H9 (cell line): ENCODE results near the gene MTTP. TPM values are rescaled to one million over a fixed set of nuclear protein-coding genes. Genes with fewer than 3 reads are reported as not detected.

Experiments
- DNase-seq: peaks from one replicate; pipeline ENCODE4 v3.0.0-alpha.2; 2017
- H2AFZ ChIP-seq: one replicate; pipeline ENCODE4 v1.6.1; 2013; ENCODE audit warnings: mild to moderate bottlenecking, low read length, control low read depth, moderate library complexity
- H2AK5ac ChIP-seq: 2 replicates; pipeline ENCODE4 v1.6.1; 2013; ENCODE audit warnings: low read length, control low read depth, mixed read lengths; ENCODE audit not compliant: insufficient read length
- H2BK120ac ChIP-seq: one replicate; pipeline ENCODE4 v1.6.1; 2013; ENCODE audit warnings: low read depth, mild to moderate bottlenecking, low read length, control low read depth, inconsistent platforms; ENCODE audit not compliant: poor library complexity, severe bottlenecking
- H2BK12ac ChIP-seq: 2 replicates; pipeline ENCODE4 v1.6.1; 2013; ENCODE audit warnings: low read length, control low read depth, mixed read lengths, low read depth; ENCODE audit not compliant: insufficient read length
- H2BK15ac ChIP-seq: 2 replicates; pipeline ENCODE4 v1.6.1; 2013; ENCODE audit warnings: low read depth, low read length, control low read depth
- H2BK20ac ChIP-seq: one replicate; pipeline ENCODE4 v1.6.1; 2013; ENCODE audit warnings: low read depth, mild to moderate bottlenecking, low read length, control low read depth, inconsistent platforms; ENCODE audit not compliant: poor library complexity, severe bottlenecking
- H2BK5ac ChIP-seq: 2 replicates; pipeline ENCODE4 v1.6.1; 2013; ENCODE audit warnings: low read length, control low read depth, mixed read lengths; ENCODE audit not compliant: insufficient read length
- H3K14ac ChIP-seq: 2 replicates; pipeline ENCODE4 v1.6.1; 2013; ENCODE audit warnings: low read length, control low read depth; ENCODE audit not compliant: insufficient read depth
- H3K18ac ChIP-seq: 2 replicates; pipeline ENCODE4 v1.6.1; 2013; ENCODE audit warnings: low read depth, mild to moderate bottlenecking, mixed read lengths, low read length, control low read depth; ENCODE audit not compliant: insufficient read length
- H3K23ac ChIP-seq: 2 replicates; pipeline ENCODE4 v1.6.1; 2013; ENCODE audit warnings: low read length, control low read depth, mixed read lengths, low read depth; ENCODE audit not compliant: insufficient read length
- H3K23me2 ChIP-seq: 2 replicates; pipeline ENCODE4 v1.6.1; 2013; ENCODE audit warnings: low read depth, mild to moderate bottlenecking, mixed read lengths, low read length, control low read depth; ENCODE audit not compliant: insufficient read length, poor library complexity, severe bottlenecking
- H3K27ac ChIP-seq: 2 replicates; pipeline ENCODE4 v1.5.1; 2013; ENCODE audit warnings: low read length, control low read depth, mixed read lengths, low read depth; ENCODE audit not compliant: insufficient read length
- H3K27me3 ChIP-seq: 2 replicates; pipeline ENCODE4 v1.6.1; 2013; ENCODE audit warnings: low read length, control low read depth, inconsistent platforms; ENCODE audit not compliant: insufficient read depth
- H3K4ac ChIP-seq: 2 replicates; pipeline ENCODE4 v1.6.1; 2013; ENCODE audit warnings: low read depth, mild to moderate bottlenecking, control low read depth, inconsistent platforms, low read length, moderate library complexity
- H3K4me1 ChIP-seq: 2 replicates; pipeline ENCODE4 v1.6.1; 2013; ENCODE audit warnings: low read length, control low read depth, inconsistent platforms; ENCODE audit not compliant: insufficient read depth
- H3K4me2 ChIP-seq: 2 replicates; pipeline ENCODE4 v1.6.1; 2013; ENCODE audit warnings: low read length, control low read depth, mixed read lengths; ENCODE audit not compliant: insufficient read length, insufficient read depth
- H3K56ac ChIP-seq: 2 replicates; pipeline ENCODE4 v1.6.1; 2013; ENCODE audit warnings: low read depth, mild to moderate bottlenecking, mixed read lengths, low read length, control low read depth; ENCODE audit not compliant: insufficient read length
- H3K79me1 ChIP-seq: 2 replicates; pipeline ENCODE4 v1.6.1; 2013; ENCODE audit warnings: low read depth, mild to moderate bottlenecking, moderate library complexity, low read length, control low read depth, inconsistent platforms; ENCODE audit not compliant: insufficient read depth, poor library complexity, severe bottlenecking
- H3K79me2 ChIP-seq: 2 replicates; pipeline ENCODE4 v1.6.1; 2013; ENCODE audit warnings: low read length, control low read depth, inconsistent platforms; ENCODE audit not compliant: insufficient read depth
- H3K9ac ChIP-seq: 2 replicates; pipeline ENCODE4 v1.6.1; 2013; ENCODE audit warnings: low read length, control low read depth, mixed read lengths; ENCODE audit not compliant: insufficient read length; ENCODE audit errors: extremely low read depth
- H3K9me3 ChIP-seq: one replicate; pipeline ENCODE4 v1.6.1; 2013; ENCODE audit warnings: low read depth, low read length, inconsistent platforms; ENCODE audit not compliant: control insufficient read depth
- H3T11ph ChIP-seq: one replicate; pipeline ENCODE4 v1.6.1; 2013; ENCODE audit warnings: mild to moderate bottlenecking, low read length, control low read depth, inconsistent platforms
- H4K20me1 ChIP-seq: one replicate; pipeline ENCODE4 v1.6.1; 2013; ENCODE audit not compliant: control insufficient read depth, insufficient read length, insufficient read depth
- H4K5ac ChIP-seq: 2 replicates; pipeline ENCODE4 v1.6.1; 2013; ENCODE audit warnings: low read depth, mild to moderate bottlenecking, mixed read lengths, low read length, control low read depth; ENCODE audit not compliant: insufficient read length
- H4K8ac ChIP-seq: replicated peaks from 2 replicates; pipeline ENCODE4 v1.6.1; 2013; ENCODE audit warnings: low read length, control low read depth, mixed read lengths, low read depth; ENCODE audit not compliant: insufficient read length
- H4K91ac ChIP-seq: 2 replicates; pipeline ENCODE4 v1.6.1; 2013; ENCODE audit warnings: low read depth, mild to moderate bottlenecking, moderate library complexity, mixed read lengths, low read length, control low read depth; ENCODE audit not compliant: insufficient read length
- H3K27ac Mint-ChIP-seq, 3 experiments: 2 replicates in 2 of 3; 3 replicates in 1 of 3; pipeline ENCODE4 v1.8.0; 2020 to 2021; ENCODE audit warnings: mixed read lengths in 3 of 3, mild to moderate bottlenecking in 1 of 3, moderate library complexity in 1 of 3
- H3K27me3 Mint-ChIP-seq: 2 replicates; pipeline ENCODE4 v1.8.0; 2021; ENCODE audit warnings: low read depth, mild to moderate bottlenecking, moderate library complexity, mixed read lengths
- H3K36me3 Mint-ChIP-seq, 3 experiments: 2 replicates in 2 of 3; 3 replicates in 1 of 3; pipeline ENCODE4 v1.8.0; 2020 to 2021; ENCODE audit warnings: low read depth in 3 of 3, mixed read lengths in 3 of 3; ENCODE audit not compliant: insufficient read depth in 1 of 3
- H3K4me1 Mint-ChIP-seq, 2 experiments: 2 replicates each; pipeline ENCODE4 v1.8.0; 2020; ENCODE audit warnings: mixed read lengths in 2 of 2
- H3K4me3 Mint-ChIP-seq, 2 experiments: 2 replicates in 1 of 2; 3 replicates in 1 of 2; pipeline ENCODE4 v1.8.0; 2020 to 2021; ENCODE audit warnings: mild to moderate bottlenecking in 2 of 2, mixed read lengths in 2 of 2, moderate library complexity in 1 of 2
- H3K9me3 Mint-ChIP-seq, 2 experiments: 2 replicates in 1 of 2; 3 replicates in 1 of 2; pipeline ENCODE4 v1.8.0; 2020; ENCODE audit warnings: mild to moderate bottlenecking in 2 of 2, mixed read lengths in 2 of 2, moderate library complexity in 1 of 2
- WGBS: extraction: QIAGEN DNeasy Blood & Tissue Kit; methylation state at CpG from one replicate; pipeline ENCODE4 v1.1.7; 2013; ENCODE audit warnings: missing lambda C conversion rate, low lambda C conversion rate, mixed read lengths; ENCODE audit not compliant: insufficient read length; ENCODE audit errors: extremely low coverage; 5-methylcytosine and 5-hydroxymethylcytosine counted together
- total RNA-seq: library from RNA; stranded (reverse); gene quantifications from 2 replicates; pipeline ENCODE4 v1.2.1, GENCODE V29; 2021
- TF ChIP-seq, protein P1 (sequence below): fragments of 200-600 bp; sonication (generic); conservative IDR thresholded peaks from 3 replicates; pipeline ENCODE4 v1.8.0; 2021; ENCODE audit warnings: antibody characterized with exemption, mild to moderate bottlenecking

Gene MTTP
- total RNA-seq, 1 experiment from 2014 or later, result 0.46 TPM

DNA sequence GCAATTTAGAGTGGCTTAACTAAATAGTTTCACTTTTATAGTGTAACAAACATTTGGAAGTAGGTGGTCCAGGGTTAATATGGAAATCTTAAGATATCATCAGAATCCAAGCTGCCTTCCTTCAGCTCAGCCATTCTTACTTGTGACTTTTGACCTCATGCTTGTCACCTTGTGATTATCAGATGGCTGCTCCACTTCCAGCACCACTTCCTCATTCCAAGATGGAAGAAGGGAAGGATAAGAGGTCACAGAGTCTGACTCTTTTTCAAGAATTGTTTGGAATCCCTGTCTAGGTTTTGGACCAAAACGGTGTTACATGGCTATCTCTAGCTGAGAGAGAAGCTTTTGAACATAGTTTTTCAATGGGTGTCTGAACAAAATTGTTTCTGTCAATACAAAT lies 39.9 kb downstream of the MTTP start:
- no peak overlapping the region for H4K91ac ChIP-seq

More for the DNA sequence above, 39.9 kb downstream of the MTTP start:
- H3K27me3 ChIP-seq, result no peaks in the 10 kb centered on the region
- H2BK12ac ChIP-seq, result no peak overlapping the region
- no peak overlapping the region for H3T11ph ChIP-seq
- TF ChIP-seq, protein P1, sequence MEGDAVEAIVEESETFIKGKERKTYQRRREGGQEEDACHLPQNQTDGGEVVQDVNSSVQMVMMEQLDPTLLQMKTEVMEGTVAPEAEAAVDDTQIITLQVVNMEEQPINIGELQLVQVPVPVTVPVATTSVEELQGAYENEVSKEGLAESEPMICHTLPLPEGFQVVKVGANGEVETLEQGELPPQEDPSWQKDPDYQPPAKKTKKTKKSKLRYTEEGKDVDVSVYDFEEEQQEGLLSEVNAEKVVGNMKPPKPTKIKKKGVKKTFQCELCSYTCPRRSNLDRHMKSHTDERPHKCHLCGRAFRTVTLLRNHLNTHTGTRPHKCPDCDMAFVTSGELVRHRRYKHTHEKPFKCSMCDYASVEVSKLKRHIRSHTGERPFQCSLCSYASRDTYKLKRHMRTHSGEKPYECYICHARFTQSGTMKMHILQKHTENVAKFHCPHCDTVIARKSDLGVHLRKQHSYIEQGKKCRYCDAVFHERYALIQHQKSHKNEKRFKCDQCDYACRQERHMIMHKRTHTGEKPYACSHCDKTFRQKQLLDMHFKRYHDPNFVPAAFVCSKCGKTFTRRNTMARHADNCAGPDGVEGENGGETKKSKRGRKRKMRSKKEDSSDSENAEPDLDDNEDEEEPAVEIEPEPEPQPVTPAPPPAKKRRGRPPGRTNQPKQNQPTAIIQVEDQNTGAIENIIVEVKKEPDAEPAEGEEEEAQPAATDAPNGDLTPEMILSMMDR, result no peak
- Mint-ChIP-seq H3K27me3 (no peaks in the 10 kb centered on the region), H3K4me1 (peaks cover 0 to under 1% of the 10 kb centered on the region in 2 experiments; a peak in 1 of 4 replicates), H3K27ac (no peak overlapping the region), H3K4me3 (no peak overlapping the region), H3K36me3 (no peaks in the 10 kb centered on the region), H3K9me3 (no peaks in the 10 kb centered on the region)
- no peak overlapping the region for H2BK15ac ChIP-seq
- H3K56ac ChIP-seq, result no peak overlapping the region
- H3K18ac ChIP-seq, result no peak overlapping the region
- H3K4me1 ChIP-seq, result no peaks in the 10 kb centered on the region
- no peak overlapping the region for H2BK120ac ChIP-seq
- no peak overlapping the region for H3K4me2 ChIP-seq
- H4K20me1 ChIP-seq, result no peaks in the 10 kb centered on the region
- H3K14ac ChIP-seq, result no peak overlapping the region
- no peaks in the 10 kb centered on the region for H3K79me2 ChIP-seq
- H3K23ac ChIP-seq, result no peak overlapping the region
- H2BK5ac ChIP-seq, result no peak overlapping the region
- H2AFZ ChIP-seq, result no peak overlapping the region
- DNase-seq, result no peak
- no peaks in the 10 kb centered on the region for H3K9me3 ChIP-seq
- H2BK20ac ChIP-seq, result no peak overlapping the region
- WGBS, result no CpG with 5 or more reads among the region's 1 CpG
- no peak overlapping the region for H3K4ac ChIP-seq
- no peak overlapping the region for H2AK5ac ChIP-seq
- H3K9ac ChIP-seq, result no peak overlapping the region
- H3K79me1 ChIP-seq, result no peaks in the 10 kb centered on the region
- no peak overlapping the region for H4K8ac ChIP-seq
- H4K5ac ChIP-seq, result no peak overlapping the region
- H3K27ac ChIP-seq, result no peak overlapping the region
- H3K23me2 ChIP-seq, result no peaks in the 10 kb centered on the region
